GM12801 (cell line): ENCODE results near the gene PADI3.

Experiments
- CTCF ChIP-seq: IDR thresholded peaks from one replicate; pipeline ENCODE4 v1.5.1; 2011; ENCODE audit warnings: control low read depth; ENCODE audit not compliant: insufficient read length; ENCODE audit errors: extremely low read depth

PADI3 gene

DNA sequence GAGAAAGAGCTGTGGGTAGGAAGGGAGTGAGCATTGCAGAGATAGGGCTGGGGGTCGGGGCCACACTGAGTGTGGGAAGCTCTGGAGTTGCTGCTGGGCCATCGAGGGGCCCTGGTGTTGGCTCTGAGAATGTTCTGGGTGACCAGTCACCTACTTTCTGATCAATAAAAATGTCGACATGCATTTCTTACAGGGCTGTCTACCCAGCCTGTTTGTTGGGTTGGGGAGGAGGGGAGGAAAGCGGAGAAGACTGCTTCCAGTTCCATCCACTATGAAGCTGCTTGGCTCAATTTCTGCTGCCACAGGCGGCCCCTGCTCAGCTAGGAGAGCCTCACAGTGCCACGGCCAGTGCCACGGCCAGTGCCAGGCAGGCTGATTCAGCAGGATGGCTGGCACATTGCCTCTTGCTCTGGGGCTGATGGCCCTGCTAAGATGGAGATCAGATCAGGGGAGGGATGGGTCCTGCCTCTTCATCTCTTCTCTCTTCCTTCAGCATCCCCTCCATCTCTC lies 3.0 kb upstream of the PADI3 start:
- TF ChIP-seq CTCF, result no peak

GRCh38 chr1:17246971-17247370 lies 1.9 kb upstream of the PADI3 start:
- no peak for TF ChIP-seq CTCF

- no peak for TF ChIP-seq CTCF
Observed at GRCh38 chr1:17250601-17251000, 1.7 kb downstream of the PADI3 start.

GRCh38 chr1:17251246-17251645 lies 2.3 kb downstream of the PADI3 start:
- no peak for TF ChIP-seq CTCF

GRCh38 chr1:17251701-17252376 lies 2.9 kb downstream of the PADI3 start:
- no peak for TF ChIP-seq CTCF

GRCh38 chr1:17255336-17255735 lies 6.4 kb downstream of the PADI3 start:
- TF ChIP-seq CTCF, result no peak

- TF ChIP-seq CTCF, result no peak
Observed at GRCh38 chr1:17258116-17258757, 9.3 kb downstream of the PADI3 start.
